ENCODE data around the gene ROS1.

Gene ROS1

GRCh38 chr6:117346142-117346930 lies 79.4 kb downstream of the ROS1 start:
- TF ChIP-seq POLR2AphosphoS5 (IDR thresholded peaks at IDR 0.05; ENCODE audit: low read depth, low read length), result no peak
- TF ChIP-seq SIN3A (IDR thresholded peaks at IDR 0.05; ENCODE audit: borderline replicate concordance, insufficient read depth, low read length), result no peak
- no peak for TF ChIP-seq TAF1 (IDR thresholded peaks at IDR 0.05; ENCODE audit: borderline replicate concordance, insufficient read depth, low read length)
- TF ChIP-seq FOXP2 (optimal IDR thresholded peaks at IDR 0.05; ENCODE audit: borderline replicate concordance, extremely low read depth, extremely low read length, insufficient read depth), result no peak
- no peak for TF ChIP-seq REST (IDR thresholded peaks at IDR 0.05; ENCODE audit: insufficient read depth in 1 of 2, low read depth in 2 of 2, low read length in 2 of 2)

GRCh38 chr6:117345292-117345610 lies 80.5 kb downstream of the ROS1 start:
- TF ChIP-seq TAF1 (IDR thresholded peaks at IDR 0.05; ENCODE audit: borderline replicate concordance, insufficient read depth, low read length) (no peak), POLR2AphosphoS5 (IDR thresholded peaks at IDR 0.05; ENCODE audit: low read depth, low read length) (no peak), SIN3A (IDR thresholded peaks at IDR 0.05; ENCODE audit: borderline replicate concordance, insufficient read depth, low read length) (no peak), REST (IDR thresholded peaks at IDR 0.05; ENCODE audit: insufficient read depth in 1 of 2, low read depth in 2 of 2, low read length in 2 of 2) (no peak), FOXP2 (optimal IDR thresholded peaks at IDR 0.05; ENCODE audit: borderline replicate concordance, extremely low read depth, extremely low read length, insufficient read depth) (no peak)

- TF ChIP-seq REST (IDR thresholded peaks at IDR 0.05; ENCODE audit: insufficient read depth in 1 of 2, low read depth in 2 of 2, low read length in 2 of 2), result no peak
- TF ChIP-seq TAF1 (IDR thresholded peaks at IDR 0.05; ENCODE audit: borderline replicate concordance, insufficient read depth, low read length), result no peak
- TF ChIP-seq FOXP2 (optimal IDR thresholded peaks at IDR 0.05; ENCODE audit: borderline replicate concordance, extremely low read depth, extremely low read length, insufficient read depth), result no peak
- no peak for TF ChIP-seq POLR2AphosphoS5 (IDR thresholded peaks at IDR 0.05; ENCODE audit: low read depth, low read length)
- TF ChIP-seq SIN3A (IDR thresholded peaks at IDR 0.05; ENCODE audit: borderline replicate concordance, insufficient read depth, low read length), result no peak
Measured at GRCh38 chr6:117344444-117345291, 81.1 kb downstream of the ROS1 start.

- TF ChIP-seq REST (IDR thresholded peaks at IDR 0.05; ENCODE audit: insufficient read depth in 1 of 2, low read depth in 2 of 2, low read length in 2 of 2) (no peak), FOXP2 (optimal IDR thresholded peaks at IDR 0.05; ENCODE audit: borderline replicate concordance, extremely low read depth, extremely low read length, insufficient read depth) (no peak), POLR2AphosphoS5 (IDR thresholded peaks at IDR 0.05; ENCODE audit: low read depth, low read length) (no peak), TAF1 (IDR thresholded peaks at IDR 0.05; ENCODE audit: borderline replicate concordance, insufficient read depth, low read length) (no peak), SIN3A (IDR thresholded peaks at IDR 0.05; ENCODE audit: borderline replicate concordance, insufficient read depth, low read length) (no peak)
Measured at GRCh38 chr6:117338567-117338966, 87.2 kb downstream of the ROS1 start.

Data from PFSK-1 (cell line).